HepG2 (cell line): ENCODE results near the gene F7. TPM values are rescaled to one million over a fixed set of nuclear protein-coding genes. Genes with fewer than 3 reads are reported as not detected.
"Not testable (repeated sequence)": the region's sequence is repeated elsewhere in the genome, so short reads cannot be mapped to it uniquely, and the experiment has no call there.

Experiments
- ATAC-seq: fragments of 200-7000 bp; cut with Tn5 transposase; 3 replicates; pipeline ENCODE4 v1.9.1; 2020; ENCODE audit warnings: mild to moderate bottlenecking, moderate library complexity
- BruUV-seq: library from RNA; stranded (reverse); fragments of 400-500 nt; replicated peaks from 2 replicates; lab custom pipeline; 2021; lab: Mats Ljungman, UMichigan
- CTCF ChIA-PET: fragments of 300-600 bp; formaldehyde crosslinking; extraction: SDS; loops from one replicate; lab custom pipeline; 2021; ENCODE audit warnings: low total read pairs, inconsistent platforms, low intra/inter-chr PET ratio; lab: Yijun Ruan, JAX
- POLR2A ChIA-PET: fragments of 350-600 bp; sonication (Branson Sonifier 250); formaldehyde crosslinking; loops from one replicate; lab custom pipeline; 2020; ENCODE audit warnings: antibody characterized with exemption, inconsistent platforms; lab: Yijun Ruan, JAX
- DNase-seq: peaks from one replicate; pipeline ENCODE4 v3.0.0-alpha.2; 2015; ENCODE audit warnings: low spot score
- FAIRE-seq: peaks from 3 replicates; lab custom pipeline; 2011; peaks lifted over from hg19 to GRCh38; lab: Jason Lieb, UNC
- H2AFZ ChIP-seq: one replicate; pipeline ENCODE4 v1.6.1; 2011; ENCODE audit warnings: low read length, inconsistent platforms
- H3K27ac ChIP-seq: fragments of 300-600 bp; 3 replicates; pipeline ENCODE4 v1.8.0; 2011; ENCODE audit warnings: mixed run types, mild to moderate bottlenecking, mixed read lengths, low read length, inconsistent platforms; ENCODE audit not compliant: insufficient read depth; ENCODE audit errors: extremely low read length
- H3K27me3 ChIP-seq, 2 experiments: fragments of 200-600 bp in 1 of 2; 2 replicates in 1 of 2; 3 replicates in 1 of 2; pipeline versions ENCODE4 v1.6.0 to v1.8.0; 2011; ENCODE audit warnings: low read length in 2 of 2, mild to moderate bottlenecking in 2 of 2, moderate library complexity in 2 of 2, inconsistent platforms in 1 of 2; ENCODE audit not compliant: insufficient read depth in 2 of 2, control insufficient read depth in 1 of 2
- H3K36me3 ChIP-seq, 2 experiments: fragments of 200-600 bp in 1 of 2; replicated peaks in 1 of 2; 2 replicates in 1 of 2; 3 replicates in 1 of 2; pipeline versions ENCODE4 v1.5.1 to v1.8.0; 2011; ENCODE audit warnings: low read length in 2 of 2, inconsistent platforms in 1 of 2; ENCODE audit not compliant: insufficient read depth in 2 of 2, control insufficient read depth in 1 of 2
- H3K4me1 ChIP-seq: 2 replicates; pipeline ENCODE4 v1.5.1; 2012; ENCODE audit warnings: low read length, inconsistent platforms; ENCODE audit not compliant: insufficient read depth
- H3K4me2 ChIP-seq: 2 replicates; pipeline ENCODE4 v1.6.0; 2011; ENCODE audit warnings: low read depth, low read length, inconsistent platforms
- H3K4me3 ChIP-seq, 3 experiments: fragments of 200-600 bp in 1 of 3; sonication (generic), shearing (Covaris generic) in 1 of 3; replicated peaks in 1 of 3; 2 replicates each; pipeline ENCODE4 v1.5.1; 2011 to 2016; ENCODE audit warnings: low read length in 3 of 3, inconsistent platforms in 2 of 3, low read depth in 2 of 3, mild to moderate bottlenecking in 2 of 3, control low read depth in 1 of 3, mixed read lengths in 1 of 3; ENCODE audit not compliant: insufficient read depth in 1 of 3
- H3K79me2 ChIP-seq: one replicate; pipeline ENCODE4 v1.6.1; 2011; ENCODE audit warnings: low read length, inconsistent platforms; ENCODE audit not compliant: insufficient read depth
- H3K9ac ChIP-seq: 2 replicates; pipeline ENCODE4 v1.6.0; 2011; ENCODE audit warnings: mild to moderate bottlenecking, low read depth, low read length, inconsistent platforms; ENCODE audit not compliant: insufficient read depth
- H3K9me3 ChIP-seq: 2 replicates; pipeline ENCODE4 v1.5.1; 2012; ENCODE audit warnings: mild to moderate bottlenecking, low read length
- H4K20me1 ChIP-seq: 2 replicates; pipeline ENCODE4 v1.6.0; 2011; ENCODE audit warnings: inconsistent platforms, mild to moderate bottlenecking, low read length, moderate library complexity; ENCODE audit not compliant: insufficient read depth
- ZKSCAN8 ChIP-seq: IDR thresholded peaks from 2 replicates; pipeline ENCODE4 v1.6.1; 2016; ENCODE audit warnings: borderline replicate concordance, missing genetic modification reagents, missing compliant biosample characterization
- WGBS: methylation state at CpG from one replicate; pipeline ENCODE4 v1.1.6; 2017; ENCODE audit warnings: low lambda C conversion rate; 5-methylcytosine and 5-hydroxymethylcytosine counted together
- in situ Hi-C: cut with HindIII; loops from 2 replicates; pipeline ENCODE4 v1.10.0; 2017; ENCODE audit warnings: low pct_unique_long_range_greater_than_20kb; ENCODE audit not compliant: extremely low pct_ligation_motif_present
- intact Hi-C: fragments of 100-400 bp; cut with micrococcal nuclease; formaldehyde crosslinking; loops from one replicate; pipeline ENCODE4 v1.10.0; 2022; ENCODE audit not compliant: unreplicated experiment
- polyA plus RNA-seq, 8 experiments: library from polyadenylated mRNA; depleted of rRNA in 3 of 8; stranded (reverse) in 7 of 8; unstranded in 1 of 8; fragments of >200 nt; fragmentation: Illumina TruSeq in 4 of 8; extraction: Trizol in 4 of 8; gene quantifications; 2 replicates each; pipeline versions ENCODE4 v1.2.1 to v1.2.3, GENCODE V29; 2011 to 2016; ENCODE audit warnings: low read depth in 4 of 8, missing spikeins in 1 of 8, mixed read lengths in 1 of 8; ENCODE audit not compliant: insufficient read depth in 1 of 8
- total RNA-seq, 5 experiments: library from RNA; depleted of rRNA; stranded (reverse); fragments of >200 nt; fragmentation: Illumina TruSeq; extraction: Trizol; gene quantifications; 2 replicates each; pipeline ENCODE4 v1.2.3, GENCODE V29; 2016; ENCODE audit warnings: low read depth in 1 of 5
- TF ChIP-seq, protein P1 (sequence below): sonication (generic); formaldehyde crosslinking; IDR thresholded peaks from 2 replicates; pipeline ENCODE4 v1.4.0; 2020; ENCODE audit warnings: missing genetic modification reagents

The F7 gene
- total and polyA plus RNA-seq, 2 of the 13 experiments (the other 11 are each of a cell fraction or from before 2014, with no cell fraction given) = 12.6 to 26.5 TPM

DNA sequence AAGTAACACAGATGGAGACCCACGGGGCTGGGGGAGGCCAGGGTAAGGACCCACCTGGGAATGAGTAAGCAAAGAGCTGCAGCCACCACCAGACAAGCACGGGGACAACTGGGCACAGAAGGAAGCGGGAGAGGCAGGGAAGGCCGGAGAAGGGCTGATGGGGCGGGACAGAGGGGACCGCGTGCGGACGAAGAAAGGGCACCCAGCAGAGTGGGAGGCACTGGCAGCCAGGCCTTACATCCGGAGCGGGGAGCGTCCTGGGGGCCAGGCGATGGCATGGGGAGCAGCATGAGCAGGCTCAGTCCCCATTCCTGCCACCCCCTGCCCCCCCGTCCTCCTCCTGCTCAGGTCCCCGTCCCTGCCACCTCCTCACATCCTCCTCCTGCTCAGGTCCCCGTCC, 55.8 kb downstream of the F7 start:
- FAIRE-seq (no peak), DNase-seq (no peak), ATAC-seq (no peak)
- ChIA-PET CTCF (no interaction called here), POLR2A (interaction anchor here (1.1 kb wide), 1 partner anchor 8 kb away, joined by 3 read pairs; no protein-coding TSS in a partner anchor)
- Histone ChIP-seq H3K27me3 (no peaks in the 10 kb centered on the region), H3K9ac (no peak overlapping the region), H3K9me3 (no peaks in the 10 kb centered on the region), H3K4me1 (peaks cover 39% of the 10 kb centered on the region), H2AFZ (no peak overlapping the region), H3K4me2 (no peak overlapping the region), H3K27ac (no peak overlapping the region), H3K4me3 (no peak overlapping the region), H4K20me1 (no peaks in the 10 kb centered on the region), H3K79me2 (no peaks in the 10 kb centered on the region), H3K36me3 (no peaks in the 10 kb centered on the region)
- no TSS peak for BruUV-seq
- intact Hi-C loops = no loop called here
- in situ Hi-C loops = no loop called here
- TF ChIP-seq ZKSCAN8 (CRISPR knock-in tag) = no peak
- TF ChIP-seq, protein P1, sequence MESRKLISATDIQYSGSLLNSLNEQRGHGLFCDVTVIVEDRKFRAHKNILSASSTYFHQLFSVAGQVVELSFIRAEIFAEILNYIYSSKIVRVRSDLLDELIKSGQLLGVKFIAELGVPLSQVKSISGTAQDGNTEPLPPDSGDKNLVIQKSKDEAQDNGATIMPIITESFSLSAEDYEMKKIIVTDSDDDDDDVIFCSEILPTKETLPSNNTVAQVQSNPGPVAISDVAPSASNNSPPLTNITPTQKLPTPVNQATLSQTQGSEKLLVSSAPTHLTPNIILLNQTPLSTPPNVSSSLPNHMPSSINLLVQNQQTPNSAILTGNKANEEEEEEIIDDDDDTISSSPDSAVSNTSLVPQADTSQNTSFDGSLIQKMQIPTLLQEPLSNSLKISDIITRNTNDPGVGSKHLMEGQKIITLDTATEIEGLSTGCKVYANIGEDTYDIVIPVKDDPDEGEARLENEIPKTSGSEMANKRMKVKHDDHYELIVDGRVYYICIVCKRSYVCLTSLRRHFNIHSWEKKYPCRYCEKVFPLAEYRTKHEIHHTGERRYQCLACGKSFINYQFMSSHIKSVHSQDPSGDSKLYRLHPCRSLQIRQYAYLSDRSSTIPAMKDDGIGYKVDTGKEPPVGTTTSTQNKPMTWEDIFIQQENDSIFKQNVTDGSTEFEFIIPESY (CRISPR knock-in tag) = peak; percentile 75
- 85% methylated on average over 16 of the region's 16 CpGs for WGBS

DNA sequence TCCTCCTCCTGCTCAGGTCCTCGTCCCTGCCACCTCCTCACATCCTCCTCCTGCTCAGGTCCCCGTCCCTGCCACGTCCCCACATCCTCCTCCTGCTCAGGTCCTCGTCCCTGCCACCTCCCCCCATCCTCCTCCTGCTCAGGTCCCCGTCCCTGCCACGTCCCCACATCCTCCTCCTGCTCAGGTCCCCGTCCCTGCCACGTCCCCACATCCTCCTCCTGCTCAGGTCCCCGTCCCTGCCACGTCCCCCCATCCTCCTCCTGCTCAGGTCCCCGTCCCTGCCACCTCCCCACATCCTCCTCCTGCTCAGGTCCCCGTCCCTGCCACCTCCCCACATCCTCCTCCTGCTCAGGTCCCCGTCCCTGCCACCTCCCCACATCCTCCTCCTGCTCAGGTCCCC, 56.4 kb downstream of the F7 start:
- in situ Hi-C loops, H3K27me3 ChIP-seq, BruUV-seq: not testable (repeated sequence)

More for the DNA sequence above, 56.4 kb downstream of the F7 start:
- H3K9ac ChIP-seq, H3K36me3 ChIP-seq, H3K4me2 ChIP-seq, POLR2A ChIA-PET, H3K9me3 ChIP-seq, DNase-seq, H3K4me3 ChIP-seq, ATAC-seq, H3K27ac ChIP-seq, H4K20me1 ChIP-seq, H3K79me2 ChIP-seq, FAIRE-seq, intact Hi-C loops, CTCF ChIA-PET, H2AFZ ChIP-seq: not testable (repeated sequence)
- peaks cover 34% of the 10 kb centered on the region for H3K4me1 ChIP-seq
- WGBS = 81% methylated on average over 6 of the region's 13 CpGs
